GM20431 (cell line): ENCODE results near the gene PLD1.

Source experiments
- in situ Hi-C: fragments of 300-500 bp; cut with MseI, MboI; formaldehyde crosslinking; loops from one replicate; pipeline ENCODE4 v1.15.0; 2020; ENCODE audit warnings: low sequenced_read_pairs; ENCODE audit not compliant: unreplicated experiment

The PLD1 gene

DNA sequence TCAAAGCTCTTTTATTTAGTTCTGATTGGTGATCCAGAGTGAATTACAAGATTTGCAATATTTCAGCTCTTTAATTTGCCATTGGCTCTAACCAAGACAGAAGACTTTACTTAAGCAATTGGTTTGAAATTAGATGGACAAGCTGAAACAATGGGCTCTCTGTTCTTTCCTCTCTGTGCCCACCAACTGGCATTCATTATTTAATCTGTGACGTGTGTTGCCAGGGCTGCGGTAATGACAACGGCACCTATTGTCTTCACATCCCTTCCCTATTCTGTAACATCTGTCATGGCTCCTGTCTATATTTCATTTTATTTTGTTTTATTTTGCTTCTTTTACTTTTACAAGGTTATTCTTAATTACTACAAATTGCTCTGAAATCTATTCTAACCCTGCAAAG lies 33.9 kb downstream of the PLD1 start:
- in situ Hi-C loops: no loop called here

DNA sequence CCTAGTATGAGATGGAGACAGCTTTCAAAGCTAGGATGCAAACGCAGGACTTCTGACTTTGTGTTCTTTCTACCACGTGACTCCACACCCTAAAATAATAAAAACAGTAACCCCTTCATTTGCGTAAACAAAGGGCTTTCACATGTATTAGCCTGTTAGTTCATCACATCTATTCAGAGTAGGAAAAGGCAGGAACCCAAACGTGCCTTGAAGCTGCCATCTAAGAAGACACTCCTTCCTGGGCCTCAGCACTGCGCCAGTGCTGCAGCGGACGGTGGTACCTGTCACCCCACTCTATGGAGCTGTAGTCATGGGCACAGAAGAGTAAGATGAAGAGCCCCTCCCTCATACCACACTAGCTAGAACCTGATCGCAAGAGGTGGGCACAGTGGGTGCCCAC lies 34.3 kb downstream of the PLD1 start:
- in situ Hi-C loops: no loop called here

DNA sequence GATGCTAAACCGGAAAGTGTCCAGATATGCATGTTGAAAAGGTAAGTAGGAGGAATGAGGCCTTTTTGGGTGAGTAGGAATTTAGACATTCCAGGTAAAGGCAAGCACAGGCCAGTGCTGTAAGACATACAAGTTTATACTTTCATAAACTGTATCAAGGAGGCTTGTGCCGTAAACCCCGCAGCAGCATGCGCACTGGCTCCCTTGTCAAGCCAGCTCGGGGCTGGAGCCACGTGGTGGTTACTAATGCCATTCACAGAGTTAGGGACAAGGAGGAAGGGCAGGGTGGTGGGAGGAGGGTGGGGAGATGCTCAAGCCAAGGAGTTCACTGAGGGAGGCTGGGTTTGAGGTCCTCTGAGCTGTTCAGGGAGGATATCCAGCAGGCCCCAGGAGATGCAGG lies 35.8 kb downstream of the PLD1 start:
- in situ Hi-C loops: no loop called here

DNA sequence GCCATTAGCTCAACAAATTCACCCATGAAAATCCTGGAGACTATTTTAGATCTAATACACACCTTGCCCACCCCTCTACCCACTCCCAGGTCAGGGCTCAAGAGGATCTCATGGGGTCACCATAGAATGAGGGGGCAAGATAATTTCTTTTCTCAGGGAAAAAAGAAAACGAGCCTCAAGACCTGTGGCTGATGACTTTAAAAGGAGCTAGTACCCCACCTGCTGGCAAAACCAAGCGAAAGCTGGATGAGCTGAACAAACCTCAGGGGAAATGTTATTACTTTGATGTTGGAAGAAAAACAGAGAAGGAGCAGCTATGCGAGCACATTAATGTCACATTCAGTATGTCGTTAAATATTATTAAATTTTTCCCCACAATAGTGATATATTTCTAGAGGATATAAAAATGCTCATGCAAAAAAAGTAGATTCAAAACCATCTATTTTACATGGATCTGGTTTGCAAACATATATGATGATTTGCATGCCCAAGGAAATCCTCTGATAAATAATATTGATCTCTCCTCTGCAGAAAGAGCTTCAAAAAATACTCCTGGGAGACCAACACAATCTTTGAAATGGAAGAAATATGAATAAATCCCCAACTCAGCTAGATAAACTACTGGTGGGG lies 37.7 kb downstream of the PLD1 start:
- in situ Hi-C loops: no loop called here

DNA sequence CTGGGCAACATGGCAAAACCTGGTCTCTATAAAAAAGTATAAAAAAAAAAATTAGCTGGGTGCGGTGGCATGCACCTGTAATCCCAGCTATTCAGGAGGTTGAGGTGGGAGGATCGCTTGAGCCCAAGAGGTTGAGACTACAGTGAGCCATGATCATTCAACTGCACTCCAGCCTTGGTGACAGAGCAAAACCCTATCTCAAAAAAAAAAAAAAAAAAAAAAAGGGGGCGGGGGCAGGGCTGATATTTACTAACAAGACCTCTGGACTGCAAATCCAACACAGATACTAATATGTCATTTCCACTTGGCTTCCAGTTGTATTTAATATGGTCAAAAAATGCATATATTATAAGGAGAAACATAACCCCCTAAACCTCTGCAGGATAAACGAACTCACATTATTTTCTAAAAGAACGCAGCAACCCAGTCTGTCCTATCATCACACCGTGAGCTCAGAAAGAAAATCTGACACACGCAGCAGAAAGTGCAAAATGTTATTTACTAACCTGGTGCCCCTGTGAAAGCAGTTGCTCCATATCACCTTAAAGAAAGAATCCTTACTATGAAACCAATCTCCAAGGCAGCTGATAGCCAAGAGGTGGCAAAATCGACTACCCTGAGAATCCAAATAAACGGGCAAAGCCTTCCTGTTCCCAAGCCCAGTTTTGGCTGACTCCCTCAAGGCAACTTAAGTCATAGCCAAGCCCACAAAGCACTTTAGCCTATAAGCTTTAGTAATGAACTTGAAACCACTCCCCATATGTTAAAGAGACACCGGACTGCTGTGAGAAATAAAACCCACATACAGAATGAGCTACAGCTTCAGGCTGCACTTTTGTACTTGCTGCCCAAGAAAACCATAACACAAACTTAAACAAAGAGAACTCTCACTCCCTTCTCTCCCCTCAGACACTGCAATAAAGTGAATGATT lies 39.3 kb downstream of the PLD1 start:
- in situ Hi-C loops: no loop called here

DNA sequence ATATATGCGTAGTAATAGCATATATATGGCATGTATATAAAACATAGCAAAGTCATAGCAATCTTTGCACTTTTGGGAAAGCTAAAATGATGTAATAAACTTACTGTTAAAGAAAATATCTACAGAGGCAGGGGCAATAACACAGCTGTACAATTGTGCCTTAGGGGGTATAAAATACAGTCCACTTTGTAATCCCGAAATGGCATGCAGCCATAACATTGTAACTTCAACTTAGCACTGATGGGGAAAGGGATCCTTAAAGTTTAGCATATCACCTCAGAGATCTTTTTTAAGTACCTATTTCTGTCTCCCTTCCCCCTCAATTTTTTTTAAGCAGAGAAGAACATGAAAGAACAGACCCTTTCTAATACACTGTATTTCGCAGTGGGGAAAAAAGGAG lies 40.8 kb downstream of the PLD1 start:
- in situ Hi-C loops: no loop called here

DNA sequence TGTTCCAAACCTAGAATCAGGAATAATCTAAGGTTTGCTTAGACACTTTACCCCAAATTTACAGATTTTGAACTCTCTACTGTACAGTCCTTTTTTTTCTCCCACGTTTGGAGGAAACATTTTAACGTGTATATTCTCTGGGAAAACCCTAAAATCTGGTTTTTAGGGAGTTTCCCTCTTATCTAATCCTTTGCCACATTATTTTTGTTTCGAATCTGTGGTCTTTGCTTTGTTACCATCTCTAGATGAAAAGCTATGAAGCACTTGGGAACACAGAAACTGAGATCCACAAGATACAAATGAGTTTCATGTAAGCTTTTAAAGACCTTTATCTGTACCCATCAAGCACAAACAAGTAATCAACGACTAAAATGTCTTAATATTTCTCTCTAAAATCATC lies 41.3 kb downstream of the PLD1 start:
- in situ Hi-C loops: no loop called here

DNA sequence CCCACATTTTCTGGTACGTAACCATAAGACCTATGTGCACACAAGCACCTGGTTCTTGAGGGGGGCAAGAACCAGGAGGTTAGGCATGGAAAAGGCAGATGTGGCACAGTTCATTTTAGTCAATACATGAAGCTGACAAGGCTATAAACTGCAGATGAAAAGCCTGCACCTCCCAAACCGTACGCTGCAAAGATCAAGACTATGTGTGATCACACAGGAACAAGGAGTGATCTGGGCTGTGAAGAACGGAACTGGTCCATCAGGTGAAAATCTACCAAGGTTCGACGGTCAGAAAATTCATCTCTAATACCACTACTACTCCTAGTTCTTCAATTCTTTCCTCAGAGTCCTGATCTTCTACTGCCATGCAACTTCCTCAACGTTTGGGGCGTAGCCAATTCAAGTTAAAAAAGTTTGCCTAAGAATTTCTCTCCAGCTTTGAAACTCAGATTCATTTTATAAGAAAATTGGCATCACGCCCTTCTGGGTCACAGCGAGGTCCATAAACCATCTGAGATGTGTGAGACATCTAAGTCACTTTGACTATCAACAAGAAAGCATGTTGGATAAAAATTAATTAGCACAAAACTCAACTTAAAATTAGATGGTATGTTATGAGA lies 41.9 kb downstream of the PLD1 start:
- in situ Hi-C loops: no loop called here

DNA sequence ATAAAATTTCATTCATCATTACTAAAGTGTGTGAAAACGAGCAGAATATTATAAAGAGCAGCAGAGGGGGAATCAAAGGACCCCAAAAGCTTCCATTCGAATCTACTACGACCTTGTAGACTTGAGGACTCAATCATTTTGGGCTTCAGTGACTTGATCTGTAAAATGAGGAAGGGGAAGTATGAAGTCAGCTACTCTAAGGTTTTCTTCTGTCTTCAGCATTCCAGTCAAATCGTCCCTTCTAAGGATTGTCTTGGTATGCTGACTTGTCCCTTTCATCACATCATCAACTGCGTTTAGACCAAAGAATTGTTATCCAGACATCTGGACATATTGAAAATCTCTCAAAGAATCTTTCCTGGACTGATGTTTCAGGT lies 44.8 kb downstream of the PLD1 start:
- in situ Hi-C loops: no loop called here

DNA sequence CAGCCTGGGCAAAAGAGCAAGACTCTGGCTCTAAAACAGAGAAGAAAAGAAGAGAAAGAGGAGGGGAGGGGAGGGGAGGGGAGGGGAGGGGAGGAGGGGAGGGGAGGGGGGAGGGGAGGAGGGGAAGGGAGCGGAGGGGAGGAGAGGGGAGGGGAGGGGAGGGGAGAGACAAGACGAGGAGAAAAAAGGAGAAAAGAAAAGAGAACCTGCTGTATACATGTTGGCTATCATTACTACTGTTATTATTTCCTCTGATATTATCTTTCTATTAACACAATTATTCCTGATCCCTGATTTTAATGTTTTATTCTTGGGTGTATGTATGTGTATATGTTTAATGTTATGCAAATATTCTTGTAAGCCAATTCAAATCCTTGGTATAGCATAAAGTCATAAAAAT lies 46.9 kb downstream of the PLD1 start:
- in situ Hi-C loops: no loop called here

DNA sequence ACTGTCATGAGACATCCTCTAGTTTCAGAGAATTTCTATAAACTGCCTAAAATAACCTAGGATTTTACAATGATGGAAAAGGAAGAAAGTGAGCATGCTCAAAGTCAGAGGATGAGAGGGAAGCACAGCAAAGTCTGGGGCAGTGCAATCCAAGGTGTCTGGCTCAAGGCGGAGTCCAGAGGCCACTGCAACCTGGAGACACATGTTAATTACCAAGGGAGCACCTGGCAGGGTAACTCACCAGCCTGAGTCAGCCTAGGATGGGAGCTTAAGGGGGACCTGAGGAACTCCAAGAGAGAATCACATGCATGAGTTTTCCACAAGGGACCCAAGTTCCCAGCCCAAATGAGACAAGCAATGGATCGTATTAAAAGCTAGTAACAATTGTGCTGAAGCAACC lies 49.8 kb downstream of the PLD1 start:
- in situ Hi-C loops: no loop called here

DNA sequence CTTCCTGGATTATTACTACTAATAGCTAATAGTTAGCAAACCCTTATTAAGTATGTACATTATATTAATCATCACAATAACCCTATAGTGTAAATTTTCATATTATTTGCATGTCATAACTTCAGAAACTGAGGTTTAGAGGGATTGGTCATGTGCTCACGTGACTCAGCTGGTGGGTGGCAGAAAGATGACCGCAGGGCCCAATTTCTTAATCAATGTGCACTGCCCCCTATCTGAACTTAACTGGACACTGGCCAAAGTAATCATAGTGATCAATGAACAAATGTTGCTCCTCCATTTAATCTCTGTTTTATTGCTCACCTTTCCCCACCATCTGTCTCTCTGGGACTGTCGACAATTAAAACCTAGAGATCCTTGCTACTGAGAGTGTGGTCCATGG lies 52.2 kb downstream of the PLD1 start:
- in situ Hi-C loops: loop anchor here (10.0 kb wide), 1 partner anchor 63 kb away; no protein-coding TSS in a partner anchor

DNA sequence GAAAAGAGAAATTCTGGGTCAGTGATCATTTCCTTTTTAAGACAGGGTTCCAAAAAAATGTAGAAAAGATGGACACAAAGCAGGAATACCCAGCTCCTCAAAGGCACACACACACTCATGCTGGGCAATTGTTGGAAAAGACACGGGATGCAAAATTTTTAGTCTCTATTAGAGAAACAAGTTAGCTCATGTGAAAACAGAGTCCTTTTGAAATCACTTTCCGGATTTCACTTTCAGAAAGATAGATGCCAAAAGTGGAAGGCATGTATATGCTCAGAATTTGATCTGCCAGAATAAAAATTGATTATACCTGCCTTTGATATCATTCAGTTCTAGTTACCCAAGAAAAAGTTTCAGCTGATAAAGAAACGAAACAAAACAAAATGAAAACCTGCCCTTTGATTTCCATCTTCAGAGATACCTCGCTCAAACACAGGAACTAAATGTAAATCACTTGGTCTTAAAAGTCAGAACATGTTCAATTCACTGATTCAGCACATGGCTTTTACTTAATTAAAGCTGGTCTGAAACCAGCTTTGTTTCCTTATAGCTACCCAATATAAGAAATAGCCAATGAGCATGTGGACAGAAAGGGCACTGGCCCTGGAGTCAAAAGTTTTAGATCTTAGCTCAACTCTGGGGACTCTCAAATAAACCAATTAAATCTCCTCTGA lies 52.8 kb downstream of the PLD1 start:
- in situ Hi-C loops: loop anchor here (10.0 kb wide), 1 partner anchor 63 kb away; no protein-coding TSS in a partner anchor

DNA sequence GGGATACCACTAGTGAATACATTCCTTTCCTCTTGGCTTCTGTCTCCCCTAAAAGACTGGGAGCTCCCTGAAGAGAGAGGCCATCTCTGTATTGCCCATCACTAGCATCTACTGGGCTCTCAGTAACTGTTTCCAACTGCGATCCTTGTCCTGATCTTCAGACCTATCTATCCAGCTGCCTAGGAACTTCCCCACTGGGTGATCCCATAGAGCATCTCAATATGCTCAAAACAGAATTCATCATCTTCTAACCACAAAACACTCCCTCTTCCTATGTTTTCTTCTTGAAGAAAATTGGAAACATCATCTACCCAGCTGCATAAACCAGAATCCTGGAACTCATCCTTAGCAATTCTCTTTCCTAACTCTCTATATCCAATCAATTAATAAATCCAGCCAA lies 54.6 kb downstream of the PLD1 start:
- in situ Hi-C loops: loop anchor here (10.0 kb wide), 1 partner anchor 61 kb away; no protein-coding TSS in a partner anchor

DNA sequence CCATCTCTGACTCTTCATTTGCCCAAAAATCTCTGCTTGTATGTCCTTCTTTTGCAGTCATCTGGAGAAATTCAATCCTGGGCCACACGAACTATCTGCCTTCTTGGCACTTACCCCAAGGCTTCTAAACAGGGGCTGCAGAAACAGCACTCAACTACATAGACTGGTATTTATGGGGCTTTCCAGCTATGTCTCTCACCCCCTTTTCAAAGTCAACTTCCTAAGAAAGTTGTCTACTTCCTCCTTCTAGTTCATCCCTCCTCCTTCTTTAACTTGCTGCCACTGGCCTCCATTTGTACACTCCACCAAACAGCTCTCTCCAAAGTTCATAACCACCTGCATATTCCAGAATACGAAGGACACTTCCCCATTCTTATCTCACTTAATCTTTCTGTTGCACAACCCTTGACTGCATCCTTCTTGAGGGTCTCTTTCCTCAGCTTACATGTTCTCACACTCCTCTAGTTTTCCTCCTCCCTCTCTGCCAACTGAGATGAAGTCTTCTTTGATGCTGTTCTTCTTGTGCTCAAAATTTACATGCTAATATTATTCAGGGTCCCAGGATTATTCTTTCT lies 55.2 kb downstream of the PLD1 start:
- in situ Hi-C loops: loop anchor here (10.0 kb wide), 1 partner anchor 60 kb away; no protein-coding TSS in a partner anchor

DNA sequence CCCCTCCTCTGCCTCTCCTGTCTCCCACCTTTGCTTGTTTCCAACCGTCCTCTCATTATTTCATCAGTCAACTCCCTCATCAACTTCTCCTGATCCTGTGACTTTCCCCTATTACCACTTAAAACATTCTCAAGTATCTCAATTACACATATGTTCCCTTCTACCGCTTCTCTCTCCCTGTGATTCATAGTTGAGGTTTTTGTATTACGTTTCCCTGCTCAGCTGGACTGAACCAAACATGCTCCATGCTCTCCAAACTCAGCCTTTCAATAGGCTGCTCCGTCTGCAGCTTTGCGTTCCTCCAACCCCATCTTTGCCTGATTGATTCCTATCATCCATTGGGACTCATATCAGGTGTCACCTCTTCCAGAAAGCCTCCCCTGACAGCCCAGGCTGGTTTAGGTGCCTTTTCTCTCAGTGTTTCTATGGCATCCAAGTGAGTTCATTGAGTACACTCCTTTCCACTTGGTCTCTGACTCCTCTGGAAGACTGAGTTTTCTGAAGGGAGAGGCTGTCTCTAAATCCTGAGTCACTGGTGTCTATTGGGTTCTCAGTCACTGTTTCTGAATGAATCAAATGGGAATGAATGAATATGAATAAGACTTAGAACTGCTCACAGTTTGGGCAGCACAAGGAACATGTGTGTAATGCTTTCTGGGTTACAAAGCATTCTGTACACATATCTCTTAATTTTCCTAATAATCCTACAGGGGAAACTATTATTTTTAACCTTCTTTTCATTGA lies 56.4 kb downstream of the PLD1 start:
- in situ Hi-C loops: loop anchor here (10.0 kb wide), 1 partner anchor 59 kb away; no protein-coding TSS in a partner anchor

DNA sequence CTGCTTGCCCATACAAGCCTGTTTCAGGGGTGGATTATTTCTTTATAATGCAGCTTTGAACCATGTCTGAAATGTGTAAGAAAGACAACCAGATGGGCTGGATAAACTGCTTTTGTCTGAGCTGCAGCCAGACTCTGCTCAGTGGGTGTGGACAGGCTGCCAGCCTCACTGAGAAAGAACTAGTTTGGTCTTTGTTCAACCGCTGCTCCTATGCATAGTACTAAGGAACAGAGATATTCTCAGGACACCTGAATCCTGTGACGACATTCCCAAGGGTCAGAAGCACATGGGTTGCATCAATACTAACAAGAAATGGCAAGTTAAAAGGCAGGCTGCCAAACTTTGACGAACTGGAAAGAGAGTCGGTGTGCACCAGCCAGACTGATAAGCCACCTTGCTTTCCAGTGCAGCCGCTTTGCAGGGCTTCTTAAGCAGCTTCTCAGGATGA lies 57.2 kb downstream of the PLD1 start:
- in situ Hi-C loops: loop anchor here (10.0 kb wide), 1 partner anchor 58 kb away; no protein-coding TSS in a partner anchor

DNA sequence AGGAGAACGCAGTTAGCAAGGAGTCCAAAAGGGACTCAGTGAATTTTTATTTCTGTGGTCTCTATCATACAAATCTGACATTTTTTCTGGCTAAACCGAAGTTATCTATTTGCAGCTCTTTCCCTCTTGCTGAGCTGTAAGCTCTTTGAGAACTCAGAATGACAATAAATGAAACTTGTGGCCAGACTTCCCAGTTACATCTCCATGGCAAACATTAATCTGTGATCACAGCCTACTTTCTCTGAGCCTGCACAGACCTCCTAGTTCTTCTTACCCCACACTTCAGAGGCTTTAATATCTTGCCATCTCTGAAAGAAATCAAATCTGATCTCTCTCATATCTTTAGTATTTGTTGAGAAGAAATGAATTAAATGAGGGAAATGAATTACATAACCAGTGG lies 58.0 kb downstream of the PLD1 start:
- in situ Hi-C loops: loop anchor here (10.0 kb wide), 1 partner anchor 58 kb away; no protein-coding TSS in a partner anchor

DNA sequence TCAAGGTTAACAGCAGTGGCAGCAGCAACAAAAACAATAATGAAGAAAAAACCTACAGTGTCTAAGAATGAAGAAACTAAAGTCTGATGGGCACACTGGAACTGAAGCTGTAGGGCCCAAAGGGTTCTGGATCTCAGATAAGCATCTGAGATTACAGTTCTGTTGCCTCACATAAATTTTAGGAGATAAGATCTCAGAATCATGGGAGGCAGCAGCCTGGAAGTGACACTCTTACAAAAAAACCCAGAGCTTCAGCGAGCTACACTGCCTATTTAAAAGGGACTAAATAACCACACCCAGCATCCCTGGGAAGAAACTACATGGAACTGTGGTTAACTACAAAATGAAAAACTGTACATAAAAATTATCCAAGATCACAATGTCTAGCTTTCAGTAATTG lies 61.2 kb downstream of the PLD1 start:
- in situ Hi-C loops: no loop called here
